Colonic mucosa (tissue), 4 donors: ENCODE data around the gene PATZ1. TPM values are rescaled to one million over a fixed set of nuclear protein-coding genes. Genes with fewer than 3 reads are reported as not detected.
A peak's percentile ranks its signal among the peaks of the same experiment; 100 is the strongest.

Experiments used
- DNase-seq: peaks from one replicate; pipeline ENCODE4 v3.0.0-alpha.2; 2020
- H3K27ac ChIP-seq: fragments of 200-600 bp; one replicate; pipeline ENCODE4 v1.8.0; 2021
- H3K27me3 ChIP-seq: fragments of 200-600 bp; one replicate; pipeline ENCODE4 v1.8.0; 2021
- H3K36me3 ChIP-seq: fragments of 200-600 bp; one replicate; pipeline ENCODE4 v1.8.0; 2021
- H3K4me1 ChIP-seq: fragments of 200-600 bp; one replicate; pipeline ENCODE4 v1.8.0; 2021; ENCODE audit warnings: mild to moderate bottlenecking
- H3K4me3 ChIP-seq: fragments of 200-600 bp; one replicate; pipeline ENCODE4 v1.8.0; 2021
- H3K9ac ChIP-seq, 2 donors: one replicate each; pipeline ENCODE4 v1.7.0; 2013; ENCODE audit warnings: control low read depth in 2 of 2, low read depth in 2 of 2, low read length in 2 of 2
- H3K9me3 ChIP-seq: fragments of 200-600 bp; one replicate; pipeline ENCODE4 v1.8.0; 2021
- CTCF ChIP-seq: fragments of 200-600 bp; IDR thresholded peaks from one replicate; pipeline ENCODE4 v1.8.0; 2022; ENCODE audit warnings: antibody characterized with exemption, mild to moderate bottlenecking
- intact Hi-C: fragments of 100-400 bp; cut with DNase I; formaldehyde crosslinking; loops from one replicate; pipeline ENCODE4 v1.14.1; 2022
- total RNA-seq, 2 donors: library from RNA; stranded (reverse); fragmentation: NEBNext Ultra II Directional in 1 of 2; extraction: Animal tissue kit (Norgen Biotek cat#: 25700) in 1 of 2; gene quantifications; one replicate each; pipeline ENCODE4 v1.2.1, GENCODE V29; 2021
- donor health status: healthy.
- donor health status: DM: no; HTN: no; CAD: no.
- donor health status: DM: no; HTN: no; CAD: no.

Gene PATZ1
- total RNA-seq, 2 donors from 2014 or later, result 13.8 to 17.9 TPM

DNA sequence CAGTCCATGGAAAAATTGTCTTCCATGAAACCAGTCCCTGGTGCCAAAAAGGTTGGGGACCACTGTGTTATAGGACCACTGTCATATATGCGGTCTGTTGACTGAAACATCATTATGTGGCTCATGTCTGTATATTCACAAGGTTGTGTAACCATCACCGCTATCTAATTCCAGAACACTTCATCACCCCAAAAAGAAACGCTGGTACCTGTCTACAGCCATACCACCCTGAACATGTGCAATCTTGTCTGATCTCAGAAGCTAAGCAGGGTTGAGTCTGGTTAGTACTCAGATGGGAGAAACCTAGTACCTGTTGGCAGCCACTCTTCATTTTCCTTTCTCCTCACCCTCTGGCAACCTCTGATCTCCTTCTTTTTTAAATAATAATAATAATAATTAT is 41.0 kb downstream of the PATZ1 start:
- no peak for DNase-seq
- no peaks in the 10 kb centered on the region for H3K9me3 ChIP-seq
- H3K9ac ChIP-seq, result no peak overlapping the region
- H3K4me3 ChIP-seq, result no peak overlapping the region
- H3K36me3 ChIP-seq, result no peaks in the 10 kb centered on the region
- TF ChIP-seq CTCF, result no peak
- H3K27ac ChIP-seq, result no peak overlapping the region
- H3K27me3 ChIP-seq, result no peaks in the 10 kb centered on the region
- intact Hi-C loops, result no loop called here
- H3K4me1 ChIP-seq, result peaks cover 11% of the 10 kb centered on the region

- Histone ChIP-seq H3K9me3 (no peaks in the 10 kb centered on the region), H3K36me3 (no peaks in the 10 kb centered on the region), H3K27ac (no peak overlapping the region), H3K9ac (no peak overlapping the region), H3K4me3 (no peak overlapping the region), H3K4me1 (peaks cover 11% of the 10 kb centered on the region), H3K27me3 (no peaks in the 10 kb centered on the region)
- no peak for TF ChIP-seq CTCF
- DNase-seq, result no peak
- intact Hi-C loops, result no loop called here
These were observed 43.6 kb downstream of the PATZ1 start for GRCh38 chr22:31302537-31302936.

DNA sequence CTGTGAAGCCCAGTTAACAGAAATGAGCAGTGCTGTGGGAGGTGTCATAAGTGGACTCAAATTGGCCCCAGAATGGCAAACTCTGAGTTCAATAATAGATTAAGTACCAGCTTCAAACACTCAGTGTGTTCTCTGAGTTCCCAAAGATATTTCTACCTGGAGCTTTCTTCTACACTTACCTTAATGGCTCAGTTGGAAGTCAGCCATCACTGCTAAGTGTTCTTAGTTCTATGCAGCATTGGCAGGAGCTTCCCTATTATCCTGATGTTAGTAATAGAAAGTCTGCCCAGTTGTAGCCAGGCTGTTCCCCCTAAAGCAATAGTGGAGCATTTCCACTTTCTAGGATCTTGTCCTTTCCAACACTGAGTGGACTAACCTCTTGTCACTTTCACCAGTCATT is 44.1 kb downstream of the PATZ1 start:
- H3K9ac ChIP-seq, result no peak overlapping the region
- TF ChIP-seq CTCF, result no peak
- DNase-seq, result no peak
- H3K27me3 ChIP-seq, result no peaks in the 10 kb centered on the region
- no peak overlapping the region for H3K27ac ChIP-seq
- H3K36me3 ChIP-seq, result no peaks in the 10 kb centered on the region
- no peak overlapping the region for H3K4me3 ChIP-seq
- H3K4me1 ChIP-seq, result peaks cover 14% of the 10 kb centered on the region
- intact Hi-C loops, result no loop called here
- no peaks in the 10 kb centered on the region for H3K9me3 ChIP-seq

- Histone ChIP-seq H3K27me3 (no peaks in the 10 kb centered on the region), H3K4me1 (peaks cover 23% of the 10 kb centered on the region), H3K4me3 (no peak overlapping the region), H3K27ac (no peak overlapping the region), H3K36me3 (no peaks in the 10 kb centered on the region), H3K9me3 (no peaks in the 10 kb centered on the region), H3K9ac (no peak overlapping the region)
- intact Hi-C loops, result no loop called here
- no peak for TF ChIP-seq CTCF
- no peak for DNase-seq
These were observed 45.2 kb downstream of the PATZ1 start for GRCh38 chr22:31300896-31301295.

GRCh38 chr22:31295831-31296657 is 50.1 kb downstream of the PATZ1 start:
- Histone ChIP-seq H3K27me3 (no peaks in the 10 kb centered on the region), H3K27ac (peak overlapping the region; percentile 64), H3K36me3 (no peaks in the 10 kb centered on the region), H3K9ac (peak overlapping the region in 1 of 2 donors; percentile 36), H3K4me1 (peaks cover 14% of the 10 kb centered on the region), H3K9me3 (no peaks in the 10 kb centered on the region), H3K4me3 (no peak overlapping the region)
- intact Hi-C loops, result no loop called here
- no peak for TF ChIP-seq CTCF
- no peak for DNase-seq
